Muscle of leg (tissue), 16 donors: Measurements from ENCODE around the gene CFI. TPM values are rescaled to one million over a fixed set of nuclear protein-coding genes. Genes with fewer than 3 reads are reported as not detected.

Experiments used
- DNase-seq: peaks from one replicate; pipeline ENCODE4 v3.0.0; 2013
- H3K27ac ChIP-seq: one replicate; pipeline ENCODE4 v1.5.1; 2013; ENCODE audit warnings: mild to moderate bottlenecking, low read length, control low read depth
- H3K27me3 ChIP-seq: one replicate; pipeline ENCODE4 v1.6.1; 2013; ENCODE audit warnings: low read length; ENCODE audit not compliant: control insufficient read depth, insufficient read depth
- H3K36me3 ChIP-seq: one replicate; pipeline ENCODE4 v1.6.1; 2013; ENCODE audit warnings: low read length; ENCODE audit not compliant: control insufficient read depth, insufficient read depth
- H3K4me1 ChIP-seq: one replicate; pipeline ENCODE4 v1.6.1; 2013; ENCODE audit warnings: low read length; ENCODE audit not compliant: control insufficient read depth, insufficient read depth
- H3K4me3 ChIP-seq: one replicate; pipeline ENCODE4 v1.5.1; 2013; ENCODE audit warnings: low read length, control low read depth
- H3K9me3 ChIP-seq: replicated peaks from 2 replicates; pipeline ENCODE4 v1.6.1; 2013; ENCODE audit warnings: low read depth, low read length; ENCODE audit not compliant: control insufficient read depth
- WGBS: methylation state at CpG from one replicate; pipeline ENCODE4 v1.1.5; 2013; ENCODE audit warnings: missing lambda C conversion rate; ENCODE audit not compliant: insufficient coverage; 5-methylcytosine and 5-hydroxymethylcytosine counted together
- long read RNA-seq, 11 donors: transcript quantifications; one replicate each; lab custom pipeline, GENCODE V29; 2026
- polyA plus RNA-seq, 8 donors: library from polyadenylated mRNA; unstranded; fragments of 120-200 nt; gene quantifications; one replicate each; pipeline versions ENCODE4 v1.2.1 to v1.2.3, GENCODE V29; 2013; ENCODE audit warnings: inconsistent platforms in 1 of 8, low replicate concordance in 1 of 8; ENCODE audit not compliant: insufficient read length in 8 of 8, insufficient read depth in 1 of 8
- total RNA-seq: library from RNA; stranded (reverse); fragments of 120-200 nt; gene quantifications from one replicate; pipeline ENCODE4 v1.2.4, GENCODE V29; 2013

Gene CFI
- 7.8 TPM for total RNA-seq
- polyA plus RNA-seq: 10 to 100 TPM in 1 of 8 donors, 1 to 10 TPM in 7; 3.8 to 15.5 (median 6.3) TPM
- long read RNA-seq, donor 1: 0 reads
- long read RNA-seq, donor 2: 0 reads
- long read RNA-seq, donor 3: 0 reads
- long read RNA-seq, donor 4: 0 reads
- long read RNA-seq, donor 5, partial matches to known transcripts: 0 of 2 reads
- long read RNA-seq, donor 5, other reads (novel, unspliced or antisense): 0 of 2 reads
- long read RNA-seq, donor 6: 0 reads
- long read RNA-seq, donor 7: 0 reads
- long read RNA-seq, donor 8: 0 reads
- long read RNA-seq, donor 9: 0 reads
- long read RNA-seq, donor 10: 0 reads
- long read RNA-seq, donor 11: 0 reads

GRCh38 chr4:109801895-109802319, at the start of gene CFI:
Gene CFI (minus strand): TSS chr4:109801999. CDS start chr4:109801971, 28 bp downstream.
- WGBS: no CpG with 5 or more reads among the region's 2 CpGs
- H3K27me3 ChIP-seq: peaks cover under 1% of the 10 kb centered on the region
- DNase-seq: peak; percentile 47
- H3K36me3 ChIP-seq: no peaks in the 10 kb centered on the region
- no peaks in the 10 kb centered on the region for H3K9me3 ChIP-seq
- peak within 1 kb of the TSS; percentile 49 for H3K27ac ChIP-seq
- no peaks in the 10 kb centered on the region for H3K4me1 ChIP-seq
- no peak within 1 kb of the TSS for H3K4me3 ChIP-seq

GRCh38 chr4:109850601-109851000, 48.8 kb upstream of the CFI start:
- Histone ChIP-seq H3K4me1 (no peaks in the 10 kb centered on the region), H3K27ac (no peak overlapping the region), H3K4me3 (no peak overlapping the region), H3K9me3 (no peaks in the 10 kb centered on the region), H3K27me3 (no peaks in the 10 kb centered on the region), H3K36me3 (no peaks in the 10 kb centered on the region)
- no peak for DNase-seq
- 80% methylated on average over 1 of the region's 5 CpGs for WGBS

- H3K27ac ChIP-seq: no peak overlapping the region
- no peak for DNase-seq
- WGBS: no CpG with 5 or more reads among the region's 2 CpGs
- no peaks in the 10 kb centered on the region for H3K9me3 ChIP-seq
- no peak overlapping the region for H3K4me3 ChIP-seq
- H3K36me3 ChIP-seq: no peaks in the 10 kb centered on the region
- no peaks in the 10 kb centered on the region for H3K4me1 ChIP-seq
- no peaks in the 10 kb centered on the region for H3K27me3 ChIP-seq
Observed at GRCh38 chr4:109848501-109848900, 46.7 kb upstream of the CFI start.

GRCh38 chr4:109847896-109848442, 46.2 kb upstream of the CFI start, which contains the start of gene LRIT3:
Gene LRIT3 (plus strand): TSS chr4:109848107. CDS start chr4:109848202, 95 bp downstream.
- Histone ChIP-seq H3K27ac (no peak within 1 kb of the TSS), H3K27me3 (no peaks in the 10 kb centered on the region), H3K36me3 (no peaks in the 10 kb centered on the region), H3K9me3 (no peaks in the 10 kb centered on the region), H3K4me3 (no peak within 1 kb of the TSS), H3K4me1 (no peaks in the 10 kb centered on the region)
- no CpG with 5 or more reads among the region's 5 CpGs for WGBS
- DNase-seq: no peak

- Histone ChIP-seq H3K27me3 (no peaks in the 10 kb centered on the region), H3K9me3 (no peaks in the 10 kb centered on the region), H3K36me3 (no peaks in the 10 kb centered on the region), H3K4me1 (no peaks in the 10 kb centered on the region), H3K4me3 (no peak overlapping the region), H3K27ac (no peak overlapping the region)
- no peak for DNase-seq
- WGBS: 48% methylated on average over 2 of the region's 6 CpGs
Observed at GRCh38 chr4:109846395-109847098, 44.7 kb upstream of the CFI start.

- DNase-seq: no peak
- no CpG with 5 or more reads among the region's 3 CpGs for WGBS
- Histone ChIP-seq H3K36me3 (no peaks in the 10 kb centered on the region), H3K4me3 (no peak overlapping the region), H3K9me3 (no peaks in the 10 kb centered on the region), H3K27me3 (no peaks in the 10 kb centered on the region), H3K4me1 (no peaks in the 10 kb centered on the region), H3K27ac (no peak overlapping the region)
Observed at GRCh38 chr4:109836985-109837384, 35.2 kb upstream of the CFI start.

GRCh38 chr4:109833756-109834155, 32.0 kb upstream of the CFI start:
- H3K9me3 ChIP-seq: no peaks in the 10 kb centered on the region
- no CpG with 5 or more reads among the region's 4 CpGs for WGBS
- DNase-seq: no peak

GRCh38 chr4:109827672-109828071, 25.9 kb upstream of the CFI start, which contains the start of gene RRH:
Gene RRH (plus strand): TSS chr4:109827972. CDS start chr4:109828028, 56 bp downstream.
- Histone ChIP-seq H3K27me3 (no peaks in the 10 kb centered on the region), H3K27ac (no peak within 1 kb of the TSS), H3K9me3 (no peaks in the 10 kb centered on the region), H3K36me3 (peaks cover 3% of the 10 kb centered on the region), H3K4me3 (no peak within 1 kb of the TSS), H3K4me1 (no peaks in the 10 kb centered on the region)
- no CpG with 5 or more reads among the region's 2 CpGs for WGBS
- no peak for DNase-seq

More at GRCh38 chr4:109833756-109834155, 32.0 kb upstream of the CFI start:
- Histone ChIP-seq H3K27ac (no peak overlapping the region), H3K36me3 (no peaks in the 10 kb centered on the region), H3K27me3 (no peaks in the 10 kb centered on the region), H3K4me3 (no peak overlapping the region), H3K4me1 (no peaks in the 10 kb centered on the region)

GRCh38 chr4:109826719-109827118, 24.9 kb upstream of the CFI start:
- DNase-seq: peak; percentile 27
- H3K4me1 ChIP-seq: no peaks in the 10 kb centered on the region
- no peak overlapping the region for H3K4me3 ChIP-seq
- H3K9me3 ChIP-seq: no peaks in the 10 kb centered on the region
- H3K27me3 ChIP-seq: no peaks in the 10 kb centered on the region
- peaks cover 7% of the 10 kb centered on the region for H3K36me3 ChIP-seq
- H3K27ac ChIP-seq: no peak overlapping the region

GRCh38 chr4:109821185-109821584, 19.4 kb upstream of the CFI start:
- Histone ChIP-seq H3K27ac (no peak overlapping the region), H3K4me3 (no peak overlapping the region), H3K9me3 (no peaks in the 10 kb centered on the region), H3K27me3 (no peaks in the 10 kb centered on the region), H3K36me3 (peaks cover 27% of the 10 kb centered on the region), H3K4me1 (peaks cover 5% of the 10 kb centered on the region)
- no peak for DNase-seq
- WGBS: no CpG with 5 or more reads among the region's 2 CpGs
